Measurements from ENCODE around the gene PTPRR.

The PTPRR gene

DNA sequence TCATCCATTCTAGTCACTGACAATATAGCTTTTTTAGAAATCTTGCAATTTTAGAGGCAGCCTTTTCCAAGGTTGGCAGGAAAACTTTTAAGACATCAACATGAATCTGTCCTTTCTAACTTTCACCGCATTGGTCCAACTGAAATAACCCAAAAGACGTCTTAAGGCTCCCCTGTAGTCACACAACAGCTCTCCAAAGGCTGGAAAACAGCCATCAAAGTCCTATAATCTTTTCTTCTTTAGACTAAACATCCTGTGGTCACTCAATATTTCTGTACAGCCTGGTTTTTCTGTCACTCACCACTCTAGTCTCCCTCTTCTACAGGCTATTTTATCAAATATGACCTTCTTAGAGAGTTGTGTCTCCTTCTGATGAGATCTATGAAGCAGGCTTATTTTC lies 278.8 kb downstream of the PTPRR start:
- TF ChIP-seq, protein P1, sequence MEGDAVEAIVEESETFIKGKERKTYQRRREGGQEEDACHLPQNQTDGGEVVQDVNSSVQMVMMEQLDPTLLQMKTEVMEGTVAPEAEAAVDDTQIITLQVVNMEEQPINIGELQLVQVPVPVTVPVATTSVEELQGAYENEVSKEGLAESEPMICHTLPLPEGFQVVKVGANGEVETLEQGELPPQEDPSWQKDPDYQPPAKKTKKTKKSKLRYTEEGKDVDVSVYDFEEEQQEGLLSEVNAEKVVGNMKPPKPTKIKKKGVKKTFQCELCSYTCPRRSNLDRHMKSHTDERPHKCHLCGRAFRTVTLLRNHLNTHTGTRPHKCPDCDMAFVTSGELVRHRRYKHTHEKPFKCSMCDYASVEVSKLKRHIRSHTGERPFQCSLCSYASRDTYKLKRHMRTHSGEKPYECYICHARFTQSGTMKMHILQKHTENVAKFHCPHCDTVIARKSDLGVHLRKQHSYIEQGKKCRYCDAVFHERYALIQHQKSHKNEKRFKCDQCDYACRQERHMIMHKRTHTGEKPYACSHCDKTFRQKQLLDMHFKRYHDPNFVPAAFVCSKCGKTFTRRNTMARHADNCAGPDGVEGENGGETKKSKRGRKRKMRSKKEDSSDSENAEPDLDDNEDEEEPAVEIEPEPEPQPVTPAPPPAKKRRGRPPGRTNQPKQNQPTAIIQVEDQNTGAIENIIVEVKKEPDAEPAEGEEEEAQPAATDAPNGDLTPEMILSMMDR (IDR thresholded peaks at IDR 0.05; ENCODE audit: insufficient read depth, low read length, poor library complexity, severe bottlenecking) = no peak
- TF ChIP-seq EZH2phosphoT487 (conservative IDR thresholded peaks at IDR 0.05; ENCODE audit: low read length) = no peak
- H2AFZ ChIP-seq (ENCODE audit: low read depth, low read length, severe bottlenecking) = no peak overlapping the region
- H3K79me2 ChIP-seq (ENCODE audit: insufficient read depth, low read length) = no peaks in the 10 kb centered on the region
- H3K27ac ChIP-seq (ENCODE audit: low read depth, low read length) = no peak overlapping the region
- no peak overlapping the region for H3K4me3 ChIP-seq (ENCODE audit: insufficient read depth, low read length, poor library complexity, severe bottlenecking)
- no peaks in the 10 kb centered on the region for H4K20me1 ChIP-seq (ENCODE audit: low read depth, low read length)
- no peaks in the 10 kb centered on the region for H3K36me3 ChIP-seq (ENCODE audit: low read length)
- H3K4me2 ChIP-seq (ENCODE audit: low read depth, low read length, poor library complexity, severe bottlenecking) = no peak overlapping the region
- no peaks in the 10 kb centered on the region for H3F3A ChIP-seq (ENCODE audit: insufficient read depth)
- H3K9me3 ChIP-seq (ENCODE audit: insufficient read depth, low read length) = no peaks in the 10 kb centered on the region
- no peak overlapping the region for H3K9ac ChIP-seq (ENCODE audit: low read length)
- H3K27me3 ChIP-seq (ENCODE audit: low read length) = no peaks in the 10 kb centered on the region
- no peaks in the 10 kb centered on the region for H3K9me2 ChIP-seq (replicated peaks; ENCODE audit: insufficient read depth, low read length)

DNA sequence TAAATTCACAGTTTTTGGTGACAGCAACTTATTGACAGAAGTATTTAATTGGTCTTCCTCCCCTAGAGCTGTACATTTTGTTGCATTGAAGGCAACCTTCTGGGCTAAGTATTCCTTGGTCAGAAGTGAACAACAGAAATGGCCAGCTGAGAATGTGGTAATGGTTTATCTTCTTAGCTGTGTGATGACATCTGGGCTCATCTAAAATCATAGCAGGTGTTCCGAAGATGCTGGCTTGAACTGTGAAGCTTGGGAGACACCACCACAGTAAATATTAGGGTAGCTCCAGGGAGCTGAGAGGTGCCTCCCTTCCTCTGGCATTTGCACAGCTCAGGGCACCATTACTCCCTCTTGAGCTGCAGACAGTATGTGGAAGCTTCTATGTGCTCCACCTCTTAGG lies 279.6 kb downstream of the PTPRR start:
- Histone ChIP-seq H3K9ac (ENCODE audit: low read length) (no peak overlapping the region), H3K9me3 (ENCODE audit: insufficient read depth, low read length) (no peaks in the 10 kb centered on the region), H2AFZ (ENCODE audit: low read depth, low read length, severe bottlenecking) (no peak overlapping the region), H3K9me2 (replicated peaks; ENCODE audit: insufficient read depth, low read length) (no peaks in the 10 kb centered on the region), H3K4me3 (ENCODE audit: insufficient read depth, low read length, poor library complexity, severe bottlenecking) (no peak overlapping the region), H3K27ac (ENCODE audit: low read depth, low read length) (no peak overlapping the region), H3K4me2 (ENCODE audit: low read depth, low read length, poor library complexity, severe bottlenecking) (no peak overlapping the region), H3K36me3 (ENCODE audit: low read length) (no peaks in the 10 kb centered on the region), H3K79me2 (ENCODE audit: insufficient read depth, low read length) (no peaks in the 10 kb centered on the region), H3F3A (ENCODE audit: insufficient read depth) (no peaks in the 10 kb centered on the region), H3K27me3 (ENCODE audit: low read length) (no peaks in the 10 kb centered on the region), H4K20me1 (ENCODE audit: low read depth, low read length) (no peaks in the 10 kb centered on the region)
- TF ChIP-seq, protein P1 (IDR thresholded peaks at IDR 0.05; ENCODE audit: insufficient read depth, low read length, poor library complexity, severe bottlenecking) = no peak
- TF ChIP-seq EZH2phosphoT487 (conservative IDR thresholded peaks at IDR 0.05; ENCODE audit: low read length) = no peak

DNA sequence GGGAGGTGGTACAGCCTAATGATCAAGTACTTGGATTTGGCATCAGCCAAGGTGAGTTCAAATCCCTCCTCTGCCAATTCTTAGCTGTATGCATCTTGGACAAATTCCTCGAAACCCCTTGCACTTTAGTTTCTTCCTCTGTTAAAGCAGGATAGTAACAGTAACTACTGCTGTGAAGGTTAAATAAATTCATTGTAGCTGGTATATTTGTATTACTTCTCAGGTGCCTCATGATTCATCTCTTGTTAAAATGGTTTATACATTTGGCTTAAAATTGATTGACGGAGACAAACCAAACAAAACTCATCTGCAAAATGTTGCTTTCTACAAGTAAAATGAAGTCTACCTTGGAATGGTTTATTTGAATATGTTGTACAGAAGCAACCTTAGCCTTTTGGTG lies 281.0 kb downstream of the PTPRR start:
- no peak for TF ChIP-seq EZH2phosphoT487 (conservative IDR thresholded peaks at IDR 0.05; ENCODE audit: low read length)
- TF ChIP-seq, protein P1 (IDR thresholded peaks at IDR 0.05; ENCODE audit: insufficient read depth, low read length, poor library complexity, severe bottlenecking) = no peak
- no peaks in the 10 kb centered on the region for H3K27me3 ChIP-seq (ENCODE audit: low read length)

More for the DNA sequence above, 281.0 kb downstream of the PTPRR start:
- Histone ChIP-seq H3F3A (ENCODE audit: insufficient read depth) (no peaks in the 10 kb centered on the region), H4K20me1 (ENCODE audit: low read depth, low read length) (no peaks in the 10 kb centered on the region), H3K9me2 (replicated peaks; ENCODE audit: insufficient read depth, low read length) (no peaks in the 10 kb centered on the region), H3K79me2 (ENCODE audit: insufficient read depth, low read length) (no peaks in the 10 kb centered on the region), H3K36me3 (ENCODE audit: low read length) (no peaks in the 10 kb centered on the region), H3K4me2 (ENCODE audit: low read depth, low read length, poor library complexity, severe bottlenecking) (no peak overlapping the region), H3K9me3 (ENCODE audit: insufficient read depth, low read length) (no peaks in the 10 kb centered on the region), H3K9ac (ENCODE audit: low read length) (no peak overlapping the region), H3K27ac (ENCODE audit: low read depth, low read length) (no peak overlapping the region), H3K4me3 (ENCODE audit: insufficient read depth, low read length, poor library complexity, severe bottlenecking) (no peak overlapping the region), H2AFZ (ENCODE audit: low read depth, low read length, severe bottlenecking) (no peak overlapping the region)

All from SU-DHL-6 (cell line).